NB4 (cell line): ENCODE measurements around the gene RPL18A.

ENCODE experiments used
- DNase-seq: peaks from one replicate; pipeline ENCODE4 v3.0.0; 2010; ENCODE audit warnings: low read depth
- H3K4me3 ChIP-seq: one replicate; pipeline ENCODE4 v1.5.1; 2011; ENCODE audit warnings: mild to moderate bottlenecking, low read depth, low read length, moderate library complexity
- CTCF ChIP-seq: IDR thresholded peaks from one replicate; pipeline ENCODE4 v1.5.1; 2012; ENCODE audit warnings: low read depth, low read length
- MAX ChIP-seq: IDR thresholded peaks from 2 replicates; pipeline ENCODE4 v1.6.1; 2011; ENCODE audit warnings: low read depth, low read length
- MYC ChIP-seq: IDR thresholded peaks from 2 replicates; pipeline ENCODE4 v1.6.1; 2011; ENCODE audit warnings: low read depth, low read length
- POLR2A ChIP-seq: IDR thresholded peaks from 2 replicates; pipeline ENCODE4 v1.6.1; 2011; ENCODE audit warnings: mild to moderate bottlenecking; ENCODE audit not compliant: insufficient read length; ENCODE audit errors: extremely low read depth

RPL18A gene

GRCh38 chr19:17859533-17860330 is at the start of gene RPL18A:
Gene RPL18A, plus strand, starts transcription at chr19:17859910. Its CDS starts 47 bp downstream, at chr19:17859957.
- peak within 1 kb of the TSS; percentile 99 for H3K4me3 ChIP-seq
- peak; percentile 100 for DNase-seq
- peak; percentile 75 for TF ChIP-seq MAX
- TF ChIP-seq CTCF, result peak; percentile 86
- peak; percentile 87 for TF ChIP-seq MYC
- peak; percentile 95 for TF ChIP-seq POLR2A

GRCh38 chr19:17811103-17811502 is 48.6 kb upstream of the RPL18A start:
- no peak for DNase-seq
- no peak overlapping the region for H3K4me3 ChIP-seq
- TF ChIP-seq MYC (no peak), POLR2A (no peak), CTCF (no peak), MAX (no peak)

- TF ChIP-seq CTCF (no peak), MAX (no peak), MYC (no peak), POLR2A (no peak)
- no peak overlapping the region for H3K4me3 ChIP-seq
Observed at GRCh38 chr19:17811681-17812080, 48.0 kb upstream of the RPL18A start.

GRCh38 chr19:17812099-17812498 is 47.6 kb upstream of the RPL18A start:
- TF ChIP-seq POLR2A (no peak), MAX (no peak), CTCF (no peak), MYC (no peak)
- no peak for DNase-seq
- no peak overlapping the region for H3K4me3 ChIP-seq

More at GRCh38 chr19:17811681-17812080, 48.0 kb upstream of the RPL18A start:
- DNase-seq, result no peak

GRCh38 chr19:17817668-17818363 is 41.9 kb upstream of the RPL18A start:
- H3K4me3 ChIP-seq, result no peak overlapping the region
- no peak for DNase-seq
- TF ChIP-seq CTCF, result no peak
- TF ChIP-seq POLR2A, result no peak
- TF ChIP-seq MYC, result no peak
- TF ChIP-seq MAX, result no peak
